SHP77 treated with DMSO at 0.1 percent for 48 hours (cell line): ENCODE results near the gene PWP1.
A peak's percentile ranks its signal among the peaks of the same experiment; 100 is the strongest.

Experiments used
- DNase-seq: peaks from one replicate; lab custom pipeline; 2025; lab: John Stamatoyannopoulos, UW

PWP1 gene

GRCh38 chr12:107685360-107686248 lies at the start of gene PWP1:
Gene PWP1 (plus strand): TSS chr12:107685799. CDS start chr12:107685900, 101 bp downstream.
- DNase-seq = peak; percentile 77

GRCh38 chr12:107641154-107641553 lies 44.4 kb upstream of the PWP1 start:
- DNase-seq = no peak

- no peak for DNase-seq
Measured at GRCh38 chr12:107642240-107642639, 43.4 kb upstream of the PWP1 start.

GRCh38 chr12:107645630-107646333 lies 39.8 kb upstream of the PWP1 start:
- DNase-seq = no peak

GRCh38 chr12:107646436-107646835 lies 39.2 kb upstream of the PWP1 start:
- DNase-seq = no peak

- no peak for DNase-seq
Measured at GRCh38 chr12:107649661-107650061, 35.9 kb upstream of the PWP1 start.

- peak; percentile 23 for DNase-seq
Measured at GRCh38 chr12:107650977-107651376, 34.6 kb upstream of the PWP1 start.

GRCh38 chr12:107651571-107652449 lies 33.8 kb upstream of the PWP1 start:
- no peak for DNase-seq

- DNase-seq = no peak
Measured at GRCh38 chr12:107653519-107653918, 32.1 kb upstream of the PWP1 start.

GRCh38 chr12:107654873-107655272 lies 30.7 kb upstream of the PWP1 start:
- DNase-seq = no peak

- DNase-seq = peak; percentile 57
Measured at GRCh38 chr12:107655281-107656065, 30.1 kb upstream of the PWP1 start.

- DNase-seq = no peak
Measured at GRCh38 chr12:107656302-107656701, 29.3 kb upstream of the PWP1 start.

GRCh38 chr12:107657133-107657532 lies 28.5 kb upstream of the PWP1 start:
- DNase-seq = no peak

GRCh38 chr12:107657621-107658020 lies 28.0 kb upstream of the PWP1 start:
- no peak for DNase-seq

GRCh38 chr12:107660235-107660634 lies 25.4 kb upstream of the PWP1 start:
- DNase-seq = no peak

- no peak for DNase-seq
Measured at GRCh38 chr12:107660861-107661415, 24.7 kb upstream of the PWP1 start.

- no peak for DNase-seq
Measured at GRCh38 chr12:107661830-107662229, 23.8 kb upstream of the PWP1 start.

GRCh38 chr12:107662484-107662883 lies 23.1 kb upstream of the PWP1 start:
- DNase-seq = no peak

GRCh38 chr12:107663277-107663676 lies 22.3 kb upstream of the PWP1 start:
- DNase-seq = no peak

- no peak for DNase-seq
Measured at GRCh38 chr12:107666009-107666408, 19.6 kb upstream of the PWP1 start.

GRCh38 chr12:107667464-107667863 lies 18.1 kb upstream of the PWP1 start:
- no peak for DNase-seq
